Astrocyte (in vitro differentiated cells and primary cell): ENCODE data around the gene AP3M1.

ENCODE experiments used
- EZH2 ChIP-seq: IDR thresholded peaks from 2 replicates; pipeline ENCODE4 v1.6.1; 2012; ENCODE audit warnings: mild to moderate bottlenecking, low read length, inconsistent platforms; ENCODE audit not compliant: insufficient read depth
- TF ChIP-seq, protein P1 (sequence below): IDR thresholded peaks from 2 replicates; pipeline ENCODE4 v1.5.1; 2011; ENCODE audit warnings: low read depth, mild to moderate bottlenecking, inconsistent platforms, low read length, moderate library complexity; ENCODE audit not compliant: insufficient read depth

GRCh38 chr10:74156919-74157289 lies 6.3 kb upstream of the AP3M1 start:
- TF ChIP-seq, protein P1, sequence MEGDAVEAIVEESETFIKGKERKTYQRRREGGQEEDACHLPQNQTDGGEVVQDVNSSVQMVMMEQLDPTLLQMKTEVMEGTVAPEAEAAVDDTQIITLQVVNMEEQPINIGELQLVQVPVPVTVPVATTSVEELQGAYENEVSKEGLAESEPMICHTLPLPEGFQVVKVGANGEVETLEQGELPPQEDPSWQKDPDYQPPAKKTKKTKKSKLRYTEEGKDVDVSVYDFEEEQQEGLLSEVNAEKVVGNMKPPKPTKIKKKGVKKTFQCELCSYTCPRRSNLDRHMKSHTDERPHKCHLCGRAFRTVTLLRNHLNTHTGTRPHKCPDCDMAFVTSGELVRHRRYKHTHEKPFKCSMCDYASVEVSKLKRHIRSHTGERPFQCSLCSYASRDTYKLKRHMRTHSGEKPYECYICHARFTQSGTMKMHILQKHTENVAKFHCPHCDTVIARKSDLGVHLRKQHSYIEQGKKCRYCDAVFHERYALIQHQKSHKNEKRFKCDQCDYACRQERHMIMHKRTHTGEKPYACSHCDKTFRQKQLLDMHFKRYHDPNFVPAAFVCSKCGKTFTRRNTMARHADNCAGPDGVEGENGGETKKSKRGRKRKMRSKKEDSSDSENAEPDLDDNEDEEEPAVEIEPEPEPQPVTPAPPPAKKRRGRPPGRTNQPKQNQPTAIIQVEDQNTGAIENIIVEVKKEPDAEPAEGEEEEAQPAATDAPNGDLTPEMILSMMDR, result no peak
- TF ChIP-seq EZH2, result no peak
